KMS-11 (cell line): Measurements from ENCODE around the gene UBXN7.
"Not testable (repeated sequence)": the region's sequence is repeated elsewhere in the genome, so short reads cannot be mapped to it uniquely, and the experiment has no call there.

ENCODE experiments used
- H2AFZ ChIP-seq: fragments of 200-600 bp; sonication (generic); 2 replicates; pipeline ENCODE4 v1.6.1; 2016; ENCODE audit warnings: antibody characterized with exemption, mixed run types, low read depth
- H3K27ac ChIP-seq: fragments of 200-600 bp; sonication (generic); 2 replicates; pipeline ENCODE4 v1.6.1; 2016; ENCODE audit warnings: mild to moderate bottlenecking, mixed run types
- H3K27me3 ChIP-seq: fragments of 200-600 bp; sonication (generic); 2 replicates; pipeline ENCODE4 v1.6.1; 2017; ENCODE audit warnings: mild to moderate bottlenecking, low read depth, mixed run types, moderate library complexity; ENCODE audit not compliant: insufficient read depth
- H3K36me3 ChIP-seq: fragments of 200-600 bp; sonication (generic); 2 replicates; pipeline ENCODE4 v1.6.1; 2017; ENCODE audit warnings: mild to moderate bottlenecking, mixed run types; ENCODE audit not compliant: insufficient read depth
- H3K4me1 ChIP-seq: fragments of 200-600 bp; sonication (generic); 2 replicates; pipeline ENCODE4 v1.6.1; 2016; ENCODE audit warnings: mild to moderate bottlenecking, low read depth, mixed run types; ENCODE audit not compliant: poor library complexity, severe bottlenecking
- H3K4me2 ChIP-seq: fragments of 200-600 bp; sonication (generic); 2 replicates; pipeline ENCODE4 v1.7.0; 2016; ENCODE audit warnings: mild to moderate bottlenecking, mixed run types
- H3K4me3 ChIP-seq: fragments of 200-600 bp; sonication (generic); IDR thresholded peaks from 2 replicates; pipeline ENCODE4 v1.6.1; 2017; ENCODE audit warnings: low read depth, low read length, mixed read lengths; ENCODE audit not compliant: insufficient read depth
- H3K79me2 ChIP-seq: fragments of 200-600 bp; sonication (generic); 2 replicates; pipeline ENCODE4 v1.6.1; 2016; ENCODE audit warnings: low read depth, mixed run types; ENCODE audit not compliant: insufficient read depth
- H3K9ac ChIP-seq: fragments of 200-600 bp; sonication (generic); 2 replicates; pipeline ENCODE4 v1.6.1; 2016; ENCODE audit warnings: mild to moderate bottlenecking, mixed run types
- H4K20me1 ChIP-seq: fragments of 200-600 bp; sonication (generic); 2 replicates; pipeline ENCODE4 v1.6.1; 2016; ENCODE audit warnings: mild to moderate bottlenecking, mixed run types; ENCODE audit not compliant: insufficient read depth
- TF ChIP-seq, protein P1 (sequence below): fragments of 200-600 bp; sonication (generic); conservative IDR thresholded peaks from 2 replicates; pipeline ENCODE4 v1.6.1; 2017; ENCODE audit warnings: low read depth, mild to moderate bottlenecking, antibody characterized with exemption, low read length, moderate library complexity, mixed read lengths

The UBXN7 gene

GRCh38 chr3:196390116-196390515 is 42.1 kb downstream of the UBXN7 start:
- TF ChIP-seq, protein P1, sequence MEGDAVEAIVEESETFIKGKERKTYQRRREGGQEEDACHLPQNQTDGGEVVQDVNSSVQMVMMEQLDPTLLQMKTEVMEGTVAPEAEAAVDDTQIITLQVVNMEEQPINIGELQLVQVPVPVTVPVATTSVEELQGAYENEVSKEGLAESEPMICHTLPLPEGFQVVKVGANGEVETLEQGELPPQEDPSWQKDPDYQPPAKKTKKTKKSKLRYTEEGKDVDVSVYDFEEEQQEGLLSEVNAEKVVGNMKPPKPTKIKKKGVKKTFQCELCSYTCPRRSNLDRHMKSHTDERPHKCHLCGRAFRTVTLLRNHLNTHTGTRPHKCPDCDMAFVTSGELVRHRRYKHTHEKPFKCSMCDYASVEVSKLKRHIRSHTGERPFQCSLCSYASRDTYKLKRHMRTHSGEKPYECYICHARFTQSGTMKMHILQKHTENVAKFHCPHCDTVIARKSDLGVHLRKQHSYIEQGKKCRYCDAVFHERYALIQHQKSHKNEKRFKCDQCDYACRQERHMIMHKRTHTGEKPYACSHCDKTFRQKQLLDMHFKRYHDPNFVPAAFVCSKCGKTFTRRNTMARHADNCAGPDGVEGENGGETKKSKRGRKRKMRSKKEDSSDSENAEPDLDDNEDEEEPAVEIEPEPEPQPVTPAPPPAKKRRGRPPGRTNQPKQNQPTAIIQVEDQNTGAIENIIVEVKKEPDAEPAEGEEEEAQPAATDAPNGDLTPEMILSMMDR = no peak
- H2AFZ ChIP-seq = no peak overlapping the region
- no peaks in the 10 kb centered on the region for H3K27me3 ChIP-seq
- H3K9ac ChIP-seq = no peak overlapping the region
- H4K20me1 ChIP-seq = no peaks in the 10 kb centered on the region
- H3K27ac ChIP-seq = no peak overlapping the region
- H3K4me1 ChIP-seq = no peaks in the 10 kb centered on the region
- no peak overlapping the region for H3K4me2 ChIP-seq
- H3K79me2 ChIP-seq = no peaks in the 10 kb centered on the region
- peaks cover 10% of the 10 kb centered on the region; the same call in 1 of the 2 replicates for H3K36me3 ChIP-seq
- H3K4me3 ChIP-seq = no peak overlapping the region

GRCh38 chr3:196388956-196389355 is 43.3 kb downstream of the UBXN7 start:
- H3K27ac ChIP-seq = no peak overlapping the region

GRCh38 chr3:196387941-196388340 is 44.3 kb downstream of the UBXN7 start:
- H2AFZ ChIP-seq, H3K4me1 ChIP-seq, H3K4me2 ChIP-seq, H3K9ac ChIP-seq, H3K4me3 ChIP-seq, H3K27me3 ChIP-seq, H3K79me2 ChIP-seq, H3K27ac ChIP-seq, H4K20me1 ChIP-seq: not testable (repeated sequence)
- peaks cover 10% of the 10 kb centered on the region; the same call in 1 of the 2 replicates for H3K36me3 ChIP-seq

More at GRCh38 chr3:196388956-196389355, 43.3 kb downstream of the UBXN7 start:
- H3K4me3 ChIP-seq = no peak overlapping the region
- H3K36me3 ChIP-seq = peaks cover 10% of the 10 kb centered on the region; the same call in 1 of the 2 replicates
- H3K4me2 ChIP-seq = no peak overlapping the region
- H4K20me1 ChIP-seq = no peaks in the 10 kb centered on the region
- H3K27me3 ChIP-seq = no peaks in the 10 kb centered on the region
- no peak overlapping the region for H2AFZ ChIP-seq
- H3K79me2 ChIP-seq = peaks cover 4% of the 10 kb centered on the region; the same call in 1 of the 2 replicates
- no peak overlapping the region for H3K9ac ChIP-seq
- no peaks in the 10 kb centered on the region for H3K4me1 ChIP-seq
- TF ChIP-seq, protein P1 = no peak

DNA sequence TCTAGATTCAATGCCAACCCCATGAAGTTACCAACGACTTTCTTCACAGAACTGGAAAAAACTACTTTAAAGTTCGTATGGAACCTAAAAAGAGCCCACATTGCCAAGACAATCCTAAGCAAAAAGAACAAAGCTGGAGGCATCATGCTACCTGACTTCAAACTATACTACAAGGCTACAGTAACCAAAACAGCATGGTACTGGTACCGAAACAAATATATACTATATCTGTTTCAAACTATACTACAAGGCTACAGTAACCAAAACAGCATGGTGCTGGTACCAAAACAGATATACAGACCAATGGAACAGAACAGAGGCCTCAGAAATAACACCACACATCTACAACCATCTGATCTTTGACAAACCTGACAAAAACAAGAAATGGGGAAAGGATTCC is 45.4 kb downstream of the UBXN7 start:
- not testable (repeated sequence) for H3K4me2 ChIP-seq, H3K79me2 ChIP-seq, H4K20me1 ChIP-seq, H3K36me3 ChIP-seq, H3K9ac ChIP-seq, H3K4me3 ChIP-seq, H3K27me3 ChIP-seq, H3K4me1 ChIP-seq, H3K27ac ChIP-seq, H2AFZ ChIP-seq

- H3K27me3 ChIP-seq, H3K4me3 ChIP-seq, H3K36me3 ChIP-seq, H3K9ac ChIP-seq, H4K20me1 ChIP-seq, H3K79me2 ChIP-seq, H3K4me2 ChIP-seq, H3K27ac ChIP-seq, H3K4me1 ChIP-seq, H2AFZ ChIP-seq: not testable (repeated sequence)
These were observed 46.2 kb downstream of the UBXN7 start for GRCh38 chr3:196386034-196386433.

- not testable (repeated sequence) for H3K4me1 ChIP-seq, H2AFZ ChIP-seq, H3K4me2 ChIP-seq, H3K4me3 ChIP-seq, H3K9ac ChIP-seq, H3K27ac ChIP-seq, H3K79me2 ChIP-seq, H3K27me3 ChIP-seq, H3K36me3 ChIP-seq, H4K20me1 ChIP-seq
These were observed 46.8 kb downstream of the UBXN7 start for GRCh38 chr3:196385446-196385845.
